NB4 (cell line): ENCODE measurements around the gene VIPR2.

Source experiments
- CTCF ChIP-seq: IDR thresholded peaks from one replicate; pipeline ENCODE4 v1.5.1; 2012; ENCODE audit warnings: low read depth, low read length
- POLR2A ChIP-seq: IDR thresholded peaks from 2 replicates; pipeline ENCODE4 v1.6.1; 2011; ENCODE audit warnings: mild to moderate bottlenecking; ENCODE audit not compliant: insufficient read length; ENCODE audit errors: extremely low read depth

- TF ChIP-seq CTCF (no peak), POLR2A (no peak)
Observed at GRCh38 chr7:159136442-159136841, 8.2 kb downstream of the VIPR2 start.
